ENCODE results near the gene LSMEM2.
"Not testable (repeated sequence)": the region's sequence is repeated elsewhere in the genome, so short reads cannot be mapped to it uniquely, and the experiment has no call there.

The LSMEM2 gene

DNA sequence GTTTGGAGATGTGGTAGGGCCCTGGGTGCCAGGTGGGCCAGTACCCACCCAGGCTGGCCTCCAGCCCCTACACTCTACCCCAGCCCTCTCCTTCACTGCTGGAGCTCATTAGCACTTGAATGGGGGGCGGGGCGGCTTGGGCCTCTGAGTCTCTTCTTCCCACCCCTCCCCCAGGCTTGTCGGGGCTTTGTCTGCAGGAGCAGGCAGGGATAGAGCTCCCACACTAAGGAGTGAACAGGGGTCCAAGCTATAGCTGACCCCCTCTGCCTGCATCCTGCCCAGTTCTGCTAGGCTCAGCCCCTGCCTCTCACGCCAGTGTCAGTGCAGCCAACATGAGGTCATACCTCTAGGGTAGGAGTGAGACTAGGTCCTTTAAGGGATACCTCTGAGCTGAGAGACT is 37.7 kb upstream of the LSMEM2 start:
- no peak for DNase-seq (ENCODE audit: low read depth)
- H3K4me3 ChIP-seq (ENCODE audit: low read depth, low read length) = no peak overlapping the region
- TF ChIP-seq, protein P1, sequence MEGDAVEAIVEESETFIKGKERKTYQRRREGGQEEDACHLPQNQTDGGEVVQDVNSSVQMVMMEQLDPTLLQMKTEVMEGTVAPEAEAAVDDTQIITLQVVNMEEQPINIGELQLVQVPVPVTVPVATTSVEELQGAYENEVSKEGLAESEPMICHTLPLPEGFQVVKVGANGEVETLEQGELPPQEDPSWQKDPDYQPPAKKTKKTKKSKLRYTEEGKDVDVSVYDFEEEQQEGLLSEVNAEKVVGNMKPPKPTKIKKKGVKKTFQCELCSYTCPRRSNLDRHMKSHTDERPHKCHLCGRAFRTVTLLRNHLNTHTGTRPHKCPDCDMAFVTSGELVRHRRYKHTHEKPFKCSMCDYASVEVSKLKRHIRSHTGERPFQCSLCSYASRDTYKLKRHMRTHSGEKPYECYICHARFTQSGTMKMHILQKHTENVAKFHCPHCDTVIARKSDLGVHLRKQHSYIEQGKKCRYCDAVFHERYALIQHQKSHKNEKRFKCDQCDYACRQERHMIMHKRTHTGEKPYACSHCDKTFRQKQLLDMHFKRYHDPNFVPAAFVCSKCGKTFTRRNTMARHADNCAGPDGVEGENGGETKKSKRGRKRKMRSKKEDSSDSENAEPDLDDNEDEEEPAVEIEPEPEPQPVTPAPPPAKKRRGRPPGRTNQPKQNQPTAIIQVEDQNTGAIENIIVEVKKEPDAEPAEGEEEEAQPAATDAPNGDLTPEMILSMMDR (IDR thresholded peaks at IDR 0.05; ENCODE audit: insufficient read depth, low read depth, low read length, missing control alignments) = no peak

- no peak for DNase-seq (ENCODE audit: low read depth)
- TF ChIP-seq, protein P1 (IDR thresholded peaks at IDR 0.05; ENCODE audit: insufficient read depth, low read depth, low read length, missing control alignments) = no peak
- H3K4me3 ChIP-seq (ENCODE audit: low read depth, low read length) = no peak overlapping the region
Measured at GRCh38 chr3:50241713-50242380, 37.0 kb upstream of the LSMEM2 start.

- no peak overlapping the region for H3K4me3 ChIP-seq (ENCODE audit: low read depth, low read length)
- TF ChIP-seq, protein P1 (IDR thresholded peaks at IDR 0.05; ENCODE audit: insufficient read depth, low read depth, low read length, missing control alignments) = no peak
- DNase-seq (ENCODE audit: low read depth) = peak; percentile 51
Measured at GRCh38 chr3:50242381-50242770, 36.5 kb upstream of the LSMEM2 start.

GRCh38 chr3:50242851-50243542 is 35.9 kb upstream of the LSMEM2 start:
- TF ChIP-seq, protein P1 (IDR thresholded peaks at IDR 0.05; ENCODE audit: insufficient read depth, low read depth, low read length, missing control alignments) = no peak
- H3K4me3 ChIP-seq (ENCODE audit: low read depth, low read length) = no peak overlapping the region
- peak; percentile 58 for DNase-seq (ENCODE audit: low read depth)

GRCh38 chr3:50243543-50243895 is 35.4 kb upstream of the LSMEM2 start:
- TF ChIP-seq, protein P1 (IDR thresholded peaks at IDR 0.05; ENCODE audit: insufficient read depth, low read depth, low read length, missing control alignments) = no peak
- DNase-seq (ENCODE audit: low read depth) = no peak
- no peak overlapping the region for H3K4me3 ChIP-seq (ENCODE audit: low read depth, low read length)

- DNase-seq (ENCODE audit: low read depth) = not testable (repeated sequence)
Measured at GRCh38 chr3:50244813-50245212, 34.1 kb upstream of the LSMEM2 start.

DNA sequence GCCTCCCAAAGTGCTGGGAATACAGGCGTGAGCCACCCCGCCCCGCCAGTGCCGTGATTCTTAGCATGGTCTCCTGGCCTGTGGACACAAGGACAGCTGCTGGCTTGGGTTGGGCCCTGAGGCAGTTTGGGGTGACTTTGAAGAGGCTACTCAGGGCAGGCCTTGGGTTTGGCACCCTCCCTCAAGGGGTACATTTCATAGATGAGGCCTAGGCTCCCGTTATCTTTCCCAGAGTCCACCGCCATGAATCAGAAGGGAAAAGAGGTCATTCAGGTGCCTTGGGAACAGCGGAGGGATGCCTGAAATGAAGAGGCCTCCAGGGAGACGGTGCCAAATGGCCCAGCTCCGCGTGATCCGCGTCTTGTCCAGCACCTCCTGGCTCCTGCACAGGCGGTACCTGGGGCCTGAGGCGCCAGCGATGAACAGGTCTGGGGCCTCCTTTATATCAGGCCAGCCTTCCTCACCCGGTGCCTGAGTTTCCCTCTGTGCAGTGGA is 33.6 kb upstream of the LSMEM2 start:
- H3K4me3 ChIP-seq (ENCODE audit: low read depth, low read length) = peak overlapping the region; percentile 55
- no peak for DNase-seq (ENCODE audit: low read depth)
- TF ChIP-seq, protein P1 (IDR thresholded peaks at IDR 0.05; ENCODE audit: insufficient read depth, low read depth, low read length, missing control alignments) = no peak

More at GRCh38 chr3:50244813-50245212, 34.1 kb upstream of the LSMEM2 start:
- H3K4me3 ChIP-seq (ENCODE audit: low read depth, low read length) = not testable (repeated sequence)

Data from GM12865 (cell line).